RWPE2 (cell line): ENCODE results near the gene RPLP2.

ENCODE experiments used
- ATAC-seq: fragments of 200-7000 bp; cut with Tn5 transposase; 3 replicates; pipeline ENCODE4 v1.9.1; 2021; ENCODE audit warnings: low read depth
- DNase-seq: peaks from one replicate; pipeline ENCODE4 v3.0.0-alpha.2; 2020; ENCODE audit warnings: low spot score
- H3K27ac ChIP-seq: fragments of 450-650 bp; 2 replicates; pipeline ENCODE4 v1.5.1; 2017; ENCODE audit warnings: mild to moderate bottlenecking; ENCODE audit not compliant: poor library complexity, severe bottlenecking
- H3K27me3 ChIP-seq: fragments of 250-450 bp; sonication (Bioruptor Pico); 2 replicates; pipeline ENCODE4 v1.5.1; 2021; ENCODE audit warnings: mild to moderate bottlenecking, moderate library complexity; ENCODE audit not compliant: insufficient read depth, poor library complexity, severe bottlenecking
- H3K36me3 ChIP-seq: fragments of 250-450 bp; sonication (Bioruptor Pico); 2 replicates; pipeline ENCODE4 v1.5.1; 2020; ENCODE audit warnings: low read depth, mild to moderate bottlenecking, moderate library complexity
- H3K4me1 ChIP-seq: fragments of 250-450 bp; sonication (Bioruptor Pico); 2 replicates; pipeline ENCODE4 v1.5.1; 2021; ENCODE audit warnings: mild to moderate bottlenecking, moderate library complexity; ENCODE audit not compliant: insufficient read depth, poor library complexity, severe bottlenecking
- H3K4me3 ChIP-seq: fragments of 250-450 bp; sonication (Bioruptor Pico); 2 replicates; pipeline ENCODE4 v1.5.1; 2021; ENCODE audit warnings: mild to moderate bottlenecking, moderate library complexity; ENCODE audit not compliant: severe bottlenecking
- H3K9me3 ChIP-seq: fragments of 250-450 bp; sonication (Bioruptor Pico); 2 replicates; pipeline ENCODE4 v1.5.1; 2021; ENCODE audit warnings: mild to moderate bottlenecking, moderate library complexity; ENCODE audit not compliant: severe bottlenecking
- TF ChIP-seq, protein P1 (sequence below): fragments of 450-650 bp; IDR thresholded peaks from one replicate; pipeline ENCODE4 v1.5.1; 2017; ENCODE audit warnings: mild to moderate bottlenecking, moderate library complexity; ENCODE audit not compliant: poor library complexity, severe bottlenecking

RPLP2 gene

DNA sequence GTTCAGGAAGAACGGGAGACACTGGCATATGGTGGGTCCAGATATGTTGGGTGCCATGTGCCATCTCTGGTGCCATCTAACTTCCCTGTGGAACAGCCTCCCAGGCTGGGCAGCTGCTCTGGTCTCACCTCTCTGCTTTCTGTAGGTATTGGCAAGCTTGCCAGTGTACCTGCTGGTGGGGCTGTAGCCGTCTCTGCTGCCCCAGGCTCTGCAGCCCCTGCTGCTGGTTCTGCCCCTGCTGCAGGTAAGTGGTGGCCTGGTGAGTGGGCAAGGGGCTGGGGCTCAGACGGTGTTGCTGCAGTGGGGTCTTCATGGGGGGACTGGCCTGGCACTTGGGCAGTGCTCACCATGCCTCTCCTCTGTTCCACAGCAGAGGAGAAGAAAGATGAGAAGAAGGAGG lies 2.6 kb downstream of the RPLP2 start:
- Histone ChIP-seq H3K4me1 (no peaks in the 10 kb centered on the region), H3K27me3 (no peaks in the 10 kb centered on the region), H3K9me3 (no peaks in the 10 kb centered on the region), H3K4me3 (no peak overlapping the region), H3K27ac (peak overlapping the region; percentile 73), H3K36me3 (peaks cover 37% of the 10 kb centered on the region)
- ATAC-seq, result no peak
- TF ChIP-seq, protein P1, sequence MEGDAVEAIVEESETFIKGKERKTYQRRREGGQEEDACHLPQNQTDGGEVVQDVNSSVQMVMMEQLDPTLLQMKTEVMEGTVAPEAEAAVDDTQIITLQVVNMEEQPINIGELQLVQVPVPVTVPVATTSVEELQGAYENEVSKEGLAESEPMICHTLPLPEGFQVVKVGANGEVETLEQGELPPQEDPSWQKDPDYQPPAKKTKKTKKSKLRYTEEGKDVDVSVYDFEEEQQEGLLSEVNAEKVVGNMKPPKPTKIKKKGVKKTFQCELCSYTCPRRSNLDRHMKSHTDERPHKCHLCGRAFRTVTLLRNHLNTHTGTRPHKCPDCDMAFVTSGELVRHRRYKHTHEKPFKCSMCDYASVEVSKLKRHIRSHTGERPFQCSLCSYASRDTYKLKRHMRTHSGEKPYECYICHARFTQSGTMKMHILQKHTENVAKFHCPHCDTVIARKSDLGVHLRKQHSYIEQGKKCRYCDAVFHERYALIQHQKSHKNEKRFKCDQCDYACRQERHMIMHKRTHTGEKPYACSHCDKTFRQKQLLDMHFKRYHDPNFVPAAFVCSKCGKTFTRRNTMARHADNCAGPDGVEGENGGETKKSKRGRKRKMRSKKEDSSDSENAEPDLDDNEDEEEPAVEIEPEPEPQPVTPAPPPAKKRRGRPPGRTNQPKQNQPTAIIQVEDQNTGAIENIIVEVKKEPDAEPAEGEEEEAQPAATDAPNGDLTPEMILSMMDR, result no peak
- DNase-seq, result no peak

DNA sequence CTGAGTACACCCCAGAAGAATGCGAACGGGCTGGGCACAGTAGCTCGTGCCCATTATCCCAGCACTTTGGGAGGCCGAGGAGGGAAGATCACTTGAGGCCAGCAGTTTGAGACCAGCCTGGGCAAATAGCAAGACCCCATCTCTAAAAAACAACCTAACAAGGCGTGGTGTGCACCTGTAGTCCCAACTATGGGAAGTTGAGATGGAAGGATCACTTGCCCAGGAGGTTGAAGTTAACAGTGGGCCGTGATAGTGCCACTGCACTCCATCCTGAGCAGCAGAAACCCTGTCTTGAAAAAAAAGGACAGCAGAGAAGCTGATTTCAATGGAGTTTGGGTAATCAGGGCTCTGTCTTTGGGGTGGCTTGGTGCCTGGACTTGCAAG lies 3.3 kb downstream of the RPLP2 start:
- ATAC-seq, result no peak
- peak overlapping the region; percentile 73 for H3K27ac ChIP-seq
- DNase-seq, result no peak
- H3K4me1 ChIP-seq, result no peaks in the 10 kb centered on the region
- H3K36me3 ChIP-seq, result peaks cover 37% of the 10 kb centered on the region
- no peaks in the 10 kb centered on the region for H3K9me3 ChIP-seq
- TF ChIP-seq, protein P1, result no peak
- H3K27me3 ChIP-seq, result no peaks in the 10 kb centered on the region
- no peak overlapping the region for H3K4me3 ChIP-seq

- Histone ChIP-seq H3K36me3 (peaks cover 37% of the 10 kb centered on the region), H3K27ac (no peak overlapping the region), H3K4me3 (no peak overlapping the region), H3K27me3 (no peaks in the 10 kb centered on the region), H3K4me1 (peaks cover 3% of the 10 kb centered on the region), H3K9me3 (no peaks in the 10 kb centered on the region)
- DNase-seq (no peak), ATAC-seq (no peak)
- TF ChIP-seq, protein P1, result no peak
These were observed 3.8 kb downstream of the RPLP2 start for GRCh38 chr11:813456-814096.

GRCh38 chr11:815675-816432 lies 6.1 kb downstream of the RPLP2 start:
- Histone ChIP-seq H3K27me3 (no peaks in the 10 kb centered on the region), H3K9me3 (no peaks in the 10 kb centered on the region), H3K4me3 (no peak overlapping the region), H3K36me3 (peaks cover 31% of the 10 kb centered on the region), H3K4me1 (peaks cover 8% of the 10 kb centered on the region), H3K27ac (no peak overlapping the region)
- DNase-seq, result no peak
- no peak for ATAC-seq
- TF ChIP-seq, protein P1, result no peak

- TF ChIP-seq, protein P1, result no peak
- DNase-seq (no peak), ATAC-seq (no peak)
- Histone ChIP-seq H3K27me3 (no peaks in the 10 kb centered on the region), H3K4me1 (peaks cover 13% of the 10 kb centered on the region), H3K36me3 (peaks cover 25% of the 10 kb centered on the region), H3K9me3 (no peaks in the 10 kb centered on the region), H3K27ac (no peak overlapping the region), H3K4me3 (no peak overlapping the region)
These were observed 6.6 kb downstream of the RPLP2 start for GRCh38 chr11:816433-816779.
